NCI-H510A (cell line): ENCODE measurements around the gene DCHS1.

Experiments
- DNase-seq: peaks from one replicate; lab custom pipeline; 2025; lab: John Stamatoyannopoulos, UW

The DCHS1 gene

DNA sequence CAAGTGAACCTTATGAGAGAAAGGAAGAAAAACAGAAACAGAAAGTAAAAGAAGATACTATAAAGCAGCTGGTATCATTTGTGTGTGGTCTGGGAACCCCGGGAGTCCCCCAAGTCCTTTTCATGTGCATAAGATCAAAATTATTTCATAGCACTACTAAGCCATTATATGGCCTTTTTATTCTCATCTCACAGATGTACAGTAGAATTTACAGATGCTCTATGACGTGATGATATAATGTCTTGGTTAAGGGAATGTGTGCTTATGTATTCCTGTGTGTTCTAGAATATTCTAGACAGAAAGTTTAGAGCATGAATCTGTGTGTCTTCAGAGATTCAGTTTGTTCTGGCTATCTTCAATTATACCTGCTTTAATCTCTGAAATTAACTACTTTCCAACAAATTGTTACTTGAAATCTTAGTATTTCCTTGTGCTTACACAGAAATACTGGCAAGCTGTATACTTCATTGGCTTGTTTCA, 27.8 kb downstream of the DCHS1 start:
- no peak for DNase-seq

GRCh38 chr11:6626971-6627761, 28.4 kb downstream of the DCHS1 start:
- no peak for DNase-seq

DNA sequence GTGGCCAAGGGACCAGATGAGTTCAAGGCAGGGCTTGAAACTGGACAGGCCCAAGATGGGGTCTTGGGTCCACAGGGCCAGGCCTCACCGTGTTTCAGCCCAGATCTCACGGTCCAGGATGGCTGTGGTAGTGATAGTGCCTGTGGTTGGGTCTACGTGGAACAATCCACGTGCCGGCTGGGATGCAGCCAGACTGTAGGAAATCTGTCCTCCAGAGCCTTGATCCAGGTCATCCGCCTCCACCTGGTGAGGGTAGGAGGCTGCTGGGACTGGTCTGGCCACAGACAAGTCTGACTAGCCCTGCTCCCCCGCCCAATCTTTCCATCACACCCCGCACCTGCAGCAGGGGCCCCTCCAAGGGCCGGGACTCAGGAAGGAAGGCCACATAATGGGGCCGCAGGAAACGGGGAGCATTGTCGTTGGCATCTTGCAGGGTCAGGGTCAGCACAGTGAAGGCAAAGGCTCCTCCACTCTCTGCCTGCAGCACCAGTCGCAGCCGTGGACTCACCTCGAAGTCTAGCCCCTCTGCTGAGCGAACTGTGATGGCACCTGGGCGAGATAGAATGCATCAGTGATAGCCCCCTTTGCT, 29.7 kb downstream of the DCHS1 start:
- DNase-seq, result no peak

DNA sequence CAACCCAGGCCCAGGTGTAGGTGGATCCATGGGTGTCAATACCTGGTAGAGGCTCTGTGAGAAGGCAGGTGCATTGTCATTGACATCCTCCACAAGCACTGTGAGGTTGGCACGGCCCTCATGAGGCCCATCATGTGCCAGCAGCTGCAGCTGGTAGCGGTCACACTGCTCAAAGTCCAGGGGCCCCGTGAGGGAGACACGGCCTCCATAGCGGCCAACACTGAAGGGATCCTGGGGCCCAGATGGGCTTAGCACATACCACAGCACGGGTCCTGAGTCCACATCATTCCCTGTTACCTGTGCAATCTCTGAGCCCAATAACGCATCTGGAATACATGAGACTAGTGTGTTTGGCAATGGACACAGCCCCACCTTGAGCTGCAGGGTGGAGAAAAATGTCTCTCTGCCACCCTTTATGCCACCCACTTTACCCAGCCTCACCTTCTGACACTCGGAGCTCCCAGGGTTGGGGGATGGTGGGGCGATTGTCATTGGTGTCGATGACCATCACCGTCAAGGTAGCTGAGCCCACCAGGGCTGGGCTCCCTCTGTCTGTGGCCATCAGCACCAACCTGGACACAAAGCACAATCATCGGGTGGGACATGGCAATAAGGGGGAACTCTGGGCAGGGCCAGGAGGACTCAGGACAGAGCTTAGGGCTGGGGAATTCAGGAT, 30.3 kb downstream of the DCHS1 start:
- no peak for DNase-seq

DNA sequence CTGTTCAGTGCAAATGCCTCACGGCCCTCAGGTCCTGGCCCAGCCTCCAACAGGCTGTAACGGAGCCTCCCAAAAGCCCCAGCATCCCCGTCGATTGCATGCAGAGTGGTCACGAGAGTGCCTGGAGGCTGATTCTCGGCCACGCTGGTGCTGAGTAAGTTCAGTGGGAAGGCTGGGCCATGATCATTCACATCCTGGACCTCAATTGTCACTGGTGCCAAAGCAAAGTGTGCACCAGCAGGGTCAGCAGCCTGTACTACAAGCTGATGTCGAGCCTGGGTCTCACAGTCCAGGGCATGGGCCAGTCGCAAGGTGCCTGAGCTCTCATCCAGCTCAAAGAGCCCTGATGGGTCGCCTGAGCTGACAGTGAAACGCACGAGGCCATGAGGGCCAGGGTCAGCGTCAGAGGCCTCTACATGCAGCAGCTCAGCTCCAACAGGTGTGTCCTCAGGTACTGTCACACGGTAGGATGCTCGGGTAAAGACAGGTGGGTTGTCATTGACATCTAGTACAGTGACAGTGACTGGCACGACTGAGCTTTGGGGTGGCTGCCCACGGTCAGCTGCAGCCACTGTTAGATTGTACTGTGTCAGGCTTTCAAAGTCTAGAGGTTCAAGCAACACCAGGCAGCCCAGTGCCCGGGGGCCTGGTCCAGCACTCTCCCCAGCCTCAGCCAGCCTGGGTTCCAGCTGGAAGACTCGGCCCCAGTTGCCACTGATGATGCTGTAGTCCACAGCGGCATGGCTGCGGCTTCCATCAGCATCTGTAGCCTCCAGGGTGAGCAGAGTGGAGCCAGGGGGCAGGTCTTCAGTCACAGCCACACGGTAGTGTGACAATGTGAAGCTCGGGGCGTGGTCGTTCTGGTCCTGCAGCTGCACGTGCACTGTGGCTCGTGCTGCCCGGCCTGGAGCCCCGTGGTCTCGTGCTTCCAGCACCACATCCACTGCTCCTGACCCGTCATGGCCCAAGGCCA, 31.9 kb downstream of the DCHS1 start:
- no peak for DNase-seq

DNA sequence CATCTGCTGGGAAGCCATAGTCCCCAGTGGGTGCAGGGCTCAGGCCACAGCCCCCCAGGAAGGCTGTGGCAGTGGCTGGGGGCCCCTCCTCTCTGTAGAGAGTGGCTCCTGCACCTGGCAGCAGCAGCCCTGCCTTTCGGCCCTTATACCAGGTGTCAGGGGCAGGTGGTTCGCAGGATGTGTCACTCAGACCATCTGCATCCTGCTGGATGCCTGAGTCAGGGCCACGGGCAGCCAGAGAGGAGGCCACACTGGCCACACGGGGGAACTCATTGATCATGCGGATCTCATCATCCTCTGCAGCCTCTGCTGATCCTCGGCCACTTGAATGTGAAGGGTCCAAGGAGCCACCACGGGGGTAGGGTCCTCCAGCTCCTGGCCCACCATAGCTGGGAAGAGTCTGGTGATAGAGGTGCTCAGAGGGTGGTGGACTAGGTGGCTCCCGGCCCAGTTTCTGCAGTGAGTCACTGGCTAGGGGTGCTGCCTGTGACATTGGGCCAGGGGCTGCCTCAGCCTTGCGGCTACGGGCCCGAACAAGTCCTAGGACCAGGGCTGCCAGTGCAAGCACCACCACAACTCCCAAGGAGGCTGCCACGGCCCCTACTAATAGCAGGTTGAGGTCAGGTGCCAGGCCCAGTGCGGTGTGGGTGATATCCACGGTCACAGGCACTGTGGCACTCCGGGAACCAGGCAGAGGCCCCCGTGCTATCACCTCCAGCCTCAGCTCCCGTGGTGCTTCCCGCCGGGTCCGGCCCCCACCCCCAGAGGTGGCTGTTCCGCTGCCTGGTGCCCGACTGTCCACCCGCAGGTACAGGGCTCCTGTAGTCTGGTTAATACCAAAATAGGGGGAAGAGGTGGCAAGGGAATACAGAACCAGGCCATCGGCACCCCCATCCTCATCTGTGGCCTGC, 33.1 kb downstream of the DCHS1 start:
- peak; percentile 6 for DNase-seq

DNA sequence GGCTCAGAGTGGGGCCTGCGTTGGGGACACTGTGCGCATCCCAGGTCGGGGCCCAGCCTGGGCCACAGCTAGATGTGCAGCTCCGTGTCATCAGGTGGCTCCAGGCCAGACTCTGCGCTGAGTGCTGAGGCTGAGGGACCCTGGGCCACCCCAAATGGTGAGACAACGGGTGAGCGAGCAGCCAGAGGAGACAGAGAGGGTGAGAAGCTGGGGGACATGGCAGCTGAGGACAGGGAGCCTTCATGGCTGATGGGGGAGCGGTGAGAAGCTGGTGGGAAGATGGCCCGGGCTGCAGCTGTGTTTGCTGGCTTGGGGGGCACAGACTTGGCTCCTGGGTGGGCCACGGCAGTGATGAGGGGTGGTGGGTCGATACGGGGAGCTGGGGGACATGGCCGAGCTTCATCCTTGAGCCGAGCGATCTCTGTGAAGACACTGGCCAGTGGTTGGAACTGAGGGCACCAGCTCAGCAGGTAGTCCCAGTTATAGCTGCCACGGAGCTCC, 33.8 kb downstream of the DCHS1 start:
- DNase-seq, result no peak

- no peak for DNase-seq
These were observed 35.0 kb downstream of the DCHS1 start for GRCh38 chr11:6620636-6621035.

GRCh38 chr11:6619004-6619745, 36.4 kb downstream of the DCHS1 start, which contains the start of gene TPP1:
TPP1 (minus strand) TSS chr11:6619422; CDS start chr11:6619400, 22 bp downstream.
- DNase-seq, result peak; percentile 63

DNA sequence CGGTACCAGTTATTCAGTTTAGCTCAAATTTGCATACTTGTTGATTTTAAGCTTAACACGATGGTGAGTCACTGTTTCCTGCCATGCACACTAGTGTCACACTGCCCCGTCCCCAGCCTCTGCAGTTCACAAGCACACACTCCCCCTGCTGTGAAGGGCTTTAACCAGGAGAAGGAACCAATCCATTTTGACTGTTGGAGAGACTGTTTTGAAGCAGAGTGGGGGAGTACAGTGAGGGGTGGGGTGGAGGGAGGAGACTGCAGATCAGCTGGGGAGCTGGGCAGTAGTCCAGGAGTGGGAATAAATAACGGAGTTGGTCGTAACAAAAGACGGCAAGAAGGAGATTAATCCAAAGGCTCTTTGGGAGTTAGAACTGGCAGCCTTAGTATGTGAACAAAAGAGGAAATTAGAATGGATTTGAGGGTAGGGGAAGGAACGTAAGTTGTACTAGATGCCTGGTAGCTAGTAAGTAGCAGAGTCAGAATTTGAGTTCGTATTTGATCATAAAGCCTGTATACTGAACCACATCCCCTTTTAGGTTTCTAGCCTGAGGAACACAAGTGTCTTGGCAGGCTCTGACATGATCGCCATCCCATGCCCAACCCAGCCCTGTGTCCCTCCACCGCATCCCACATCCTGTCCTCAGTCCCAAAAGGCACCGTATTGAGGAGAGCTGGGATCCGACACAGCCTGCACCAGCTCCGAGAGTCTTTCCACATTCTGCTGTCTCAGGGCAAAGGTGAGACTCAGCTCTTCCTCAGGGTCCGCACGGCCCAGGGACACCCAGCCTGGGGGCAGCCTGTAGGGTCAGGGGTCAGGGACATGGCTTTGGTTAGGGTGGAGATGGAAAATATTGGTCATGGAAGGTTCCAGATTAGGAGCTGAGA, 37.2 kb downstream of the DCHS1 start:
- no peak for DNase-seq

DNA sequence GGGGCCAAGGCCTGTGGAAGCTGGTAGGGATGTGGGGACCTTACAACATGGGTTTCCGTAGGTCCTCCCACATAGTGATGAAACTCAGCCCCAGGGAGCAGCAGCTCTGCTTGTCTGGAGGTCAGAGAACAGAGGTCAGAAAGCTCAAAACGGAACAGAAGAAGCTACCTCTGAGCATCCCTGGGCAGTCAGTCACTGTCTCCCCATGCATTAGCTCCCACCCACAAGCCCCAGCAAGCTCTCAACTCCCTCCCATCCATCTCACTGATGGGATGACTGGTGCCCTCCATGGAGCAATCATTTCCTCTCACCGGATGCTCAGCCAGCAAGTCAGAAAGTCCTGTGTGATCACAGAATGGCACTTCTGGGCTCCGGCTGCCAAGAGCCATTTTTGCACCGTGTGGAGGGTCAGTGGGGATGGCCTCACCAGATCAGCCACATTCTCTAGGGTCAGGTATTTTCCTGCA, 38.3 kb downstream of the DCHS1 start:
- DNase-seq, result no peak

GRCh38 chr11:6616596-6617250, 38.9 kb downstream of the DCHS1 start:
- no peak for DNase-seq

DNA sequence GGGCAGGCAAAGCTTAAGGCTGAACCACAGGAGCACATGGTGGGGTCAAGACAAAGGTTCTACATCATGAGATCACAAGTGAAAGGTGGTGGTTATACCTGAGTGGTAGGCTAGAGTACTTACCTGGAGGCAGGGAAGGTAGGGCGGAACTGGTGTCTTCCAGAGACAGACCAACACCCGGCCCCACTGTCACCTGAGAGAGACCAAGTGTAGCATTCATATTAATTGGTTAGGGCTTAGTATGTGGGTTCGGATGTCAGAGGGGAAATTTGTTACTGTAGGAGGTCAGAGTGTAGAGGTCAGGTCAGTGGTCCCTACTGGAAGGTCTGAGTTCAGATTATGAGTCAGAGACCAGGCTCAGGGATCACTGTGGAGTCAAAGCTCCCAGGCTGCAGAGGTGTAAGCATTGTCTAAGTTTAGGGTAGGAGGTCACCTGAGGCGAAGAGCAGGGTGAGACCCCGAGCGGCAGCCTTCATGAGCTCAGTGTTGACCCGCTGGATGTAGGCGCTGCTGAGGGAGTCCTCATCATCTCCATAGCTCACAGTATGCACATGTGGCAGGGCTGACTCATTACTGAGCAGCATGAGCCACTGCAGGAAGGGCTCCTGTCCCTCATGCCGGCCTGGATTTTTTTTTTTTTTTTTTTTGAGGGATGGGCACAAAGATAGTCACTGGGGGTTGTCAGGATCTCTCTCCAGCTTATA, 39.6 kb downstream of the DCHS1 start:
- DNase-seq, result no peak

GRCh38 chr11:6615046-6615445, 40.6 kb downstream of the DCHS1 start:
- DNase-seq, result no peak

GRCh38 chr11:6614446-6614845, 41.2 kb downstream of the DCHS1 start:
- DNase-seq, result no peak

DNA sequence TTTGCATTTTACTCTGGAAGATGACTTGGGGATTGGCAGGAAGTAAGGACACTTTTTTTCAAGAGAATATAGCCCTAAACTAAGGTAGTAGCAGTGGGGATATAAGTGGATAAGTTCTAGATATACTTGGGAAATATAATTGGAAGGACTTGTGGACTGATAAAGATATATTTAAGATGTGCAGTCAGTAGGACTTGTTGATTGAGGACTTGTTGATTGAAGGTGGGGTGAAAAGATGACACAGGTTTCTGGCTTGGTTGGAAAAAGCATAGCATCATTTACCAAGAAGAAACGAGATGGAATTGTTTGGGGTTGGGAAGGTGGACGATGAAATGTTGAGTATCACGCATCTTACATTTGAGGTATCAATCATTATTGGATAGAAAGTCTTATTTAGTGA, 42.1 kb downstream of the DCHS1 start:
- DNase-seq, result no peak
